HCT116 (cell line): Measurements from ENCODE around the gene SLC26A9.
"Not testable (repeated sequence)": the region's sequence is repeated elsewhere in the genome, so short reads cannot be mapped to it uniquely, and the experiment has no call there.

ENCODE experiments used
- EZH2 ChIP-seq: fragments of 200-600 bp; sonication (generic); IDR thresholded peaks from 2 replicates; pipeline ENCODE4 v1.6.1; 2017; ENCODE audit warnings: antibody characterized with exemption, mixed run types
- JUND ChIP-seq: IDR thresholded peaks from 2 replicates; pipeline ENCODE4 v1.6.1; 2012
- POLR2AphosphoS5 ChIP-seq: IDR thresholded peaks from 2 replicates; pipeline ENCODE4 v1.6.1; 2011; ENCODE audit warnings: mild to moderate bottlenecking, low read depth, low read length, moderate library complexity
- SIN3A ChIP-seq: IDR thresholded peaks from 2 replicates; pipeline ENCODE4 v1.6.1; 2012; ENCODE audit warnings: low read depth
- SP1 ChIP-seq: IDR thresholded peaks from 2 replicates; pipeline ENCODE4 v1.6.1; 2012; ENCODE audit warnings: low read depth
- ZFX ChIP-seq: fragments of 450-650 bp; IDR thresholded peaks from 2 replicates; pipeline ENCODE4 v1.6.1; 2017
- TF ChIP-seq, protein P1 (sequence below), 3 experiments: fragments of 200-600 bp in 1 of 3; sonication (generic) in 1 of 3; IDR thresholded peaks in 2 of 3; conservative IDR thresholded peaks in 1 of 3; 2 replicates each; pipeline ENCODE4 v1.5.1; 2012 to 2017; ENCODE audit warnings: low read depth in 2 of 3, low read length in 2 of 3, antibody characterized with exemption in 1 of 3, borderline replicate concordance in 1 of 3, control low read depth in 1 of 3, mild to moderate bottlenecking in 1 of 3, mixed read lengths in 1 of 3, mixed run types in 1 of 3, moderate library complexity in 1 of 3; ENCODE audit not compliant: insufficient read depth in 1 of 3

DNA sequence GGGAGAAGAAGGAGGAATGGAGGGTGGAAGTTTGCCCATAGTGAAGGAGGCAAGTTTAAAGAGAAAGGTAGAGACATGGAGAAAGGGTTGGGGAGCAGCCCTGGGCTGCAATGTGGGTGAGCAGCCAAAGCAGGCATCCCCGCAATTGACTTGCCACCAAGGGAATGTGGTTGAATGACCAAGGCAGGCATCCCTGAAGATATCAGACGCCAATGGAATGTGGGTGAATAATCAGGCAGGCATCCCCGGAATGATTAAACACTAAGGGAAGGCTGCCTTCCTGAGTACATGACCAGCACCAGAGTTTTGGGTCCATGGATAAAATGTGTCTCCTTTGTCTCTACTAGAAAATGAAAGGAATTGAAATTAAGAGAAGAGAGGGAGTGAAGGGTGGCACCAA, 53.5 kb downstream of the SLC26A9 start:
- TF ChIP-seq POLR2AphosphoS5, SP1, EZH2, ZFX, SIN3A: not testable (repeated sequence)
- TF ChIP-seq, protein P1, sequence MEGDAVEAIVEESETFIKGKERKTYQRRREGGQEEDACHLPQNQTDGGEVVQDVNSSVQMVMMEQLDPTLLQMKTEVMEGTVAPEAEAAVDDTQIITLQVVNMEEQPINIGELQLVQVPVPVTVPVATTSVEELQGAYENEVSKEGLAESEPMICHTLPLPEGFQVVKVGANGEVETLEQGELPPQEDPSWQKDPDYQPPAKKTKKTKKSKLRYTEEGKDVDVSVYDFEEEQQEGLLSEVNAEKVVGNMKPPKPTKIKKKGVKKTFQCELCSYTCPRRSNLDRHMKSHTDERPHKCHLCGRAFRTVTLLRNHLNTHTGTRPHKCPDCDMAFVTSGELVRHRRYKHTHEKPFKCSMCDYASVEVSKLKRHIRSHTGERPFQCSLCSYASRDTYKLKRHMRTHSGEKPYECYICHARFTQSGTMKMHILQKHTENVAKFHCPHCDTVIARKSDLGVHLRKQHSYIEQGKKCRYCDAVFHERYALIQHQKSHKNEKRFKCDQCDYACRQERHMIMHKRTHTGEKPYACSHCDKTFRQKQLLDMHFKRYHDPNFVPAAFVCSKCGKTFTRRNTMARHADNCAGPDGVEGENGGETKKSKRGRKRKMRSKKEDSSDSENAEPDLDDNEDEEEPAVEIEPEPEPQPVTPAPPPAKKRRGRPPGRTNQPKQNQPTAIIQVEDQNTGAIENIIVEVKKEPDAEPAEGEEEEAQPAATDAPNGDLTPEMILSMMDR (IDR thresholded peaks at IDR 0.05 in 2 of 3, conservative IDR thresholded peaks at IDR 0.05 in 1 of 3; ENCODE audit: borderline replicate concordance in 1 of 3, insufficient read depth in 1 of 3, low read depth in 2 of 3, low read length in 2 of 3), result not testable (repeated sequence)
- TF ChIP-seq JUND, result 0 out of 2 replicates have a peak, but pooled peaks have one; percentile 25
